Left renal cortex interstitium (tissue), 4 donors: ENCODE results near the gene GTF3A. TPM values are rescaled to one million over a fixed set of nuclear protein-coding genes. Genes with fewer than 3 reads are reported as not detected.

Experiments used
- DNase-seq, 4 donors: peaks; one replicate each; pipeline ENCODE4 v3.0.0-alpha.2; 2013; ENCODE audit warnings: low read depth in 4 of 4, low spot score in 2 of 4, missing footprints in 1 of 4
- polyA plus RNA-seq, 4 donors: library from polyadenylated mRNA; unstranded; fragments of 120-200 nt; gene quantifications; one replicate each; pipeline ENCODE4 v1.2.1, GENCODE V29; 2013; ENCODE audit not compliant: insufficient read length in 4 of 4

The GTF3A gene
- polyA plus RNA-seq, 4 donors = 80.7 to 85.3 (median 83.4) TPM

- no peak for DNase-seq
Measured at GRCh38 chr13:27404680-27405079, 19.7 kb upstream of the GTF3A start.

GRCh38 chr13:27405546-27406134, 18.8 kb upstream of the GTF3A start:
- DNase-seq = no peak

GRCh38 chr13:27406178-27406939, 18.1 kb upstream of the GTF3A start:
- no peak for DNase-seq

GRCh38 chr13:27408074-27408473, 16.3 kb upstream of the GTF3A start:
- no peak for DNase-seq

- DNase-seq = no peak
Measured at GRCh38 chr13:27409013-27409412, 15.4 kb upstream of the GTF3A start.

GRCh38 chr13:27411341-27411740, 13.1 kb upstream of the GTF3A start:
- DNase-seq = no peak

GRCh38 chr13:27415116-27415515, 9.3 kb upstream of the GTF3A start:
- no peak for DNase-seq

GRCh38 chr13:27419328-27419727, 5.1 kb upstream of the GTF3A start:
- no peak for DNase-seq

- DNase-seq = no peak
Measured at GRCh38 chr13:27421101-27421871, 3.1 kb upstream of the GTF3A start.

GRCh38 chr13:27423333-27423732, 1.1 kb upstream of the GTF3A start:
- DNase-seq = no peak

- no peak for DNase-seq
Measured at GRCh38 chr13:27425158-27425917, 919 bp downstream of the GTF3A start.

GRCh38 chr13:27425918-27426630, 1.7 kb downstream of the GTF3A start:
- DNase-seq = no peak

GRCh38 chr13:27427641-27428040, 3.2 kb downstream of the GTF3A start:
- no peak for DNase-seq

- no peak for DNase-seq
Measured at GRCh38 chr13:27428160-27428559, 3.7 kb downstream of the GTF3A start.

- no peak for DNase-seq
Measured at GRCh38 chr13:27432180-27432579, 7.8 kb downstream of the GTF3A start.

GRCh38 chr13:27432611-27433210, 8.3 kb downstream of the GTF3A start:
- DNase-seq = no peak

- DNase-seq = no peak
Measured at GRCh38 chr13:27437126-27437525, 12.7 kb downstream of the GTF3A start.

- DNase-seq = no peak
Measured at GRCh38 chr13:27440408-27440807, 16.0 kb downstream of the GTF3A start.

GRCh38 chr13:27442071-27442647, 17.7 kb downstream of the GTF3A start:
- no peak for DNase-seq

- no peak for DNase-seq
Measured at GRCh38 chr13:27442797-27443196, 18.4 kb downstream of the GTF3A start.
